OCI-LY7 (cell line): ENCODE measurements around the gene PMF1. TPM values are rescaled to one million over a fixed set of nuclear protein-coding genes. Genes with fewer than 3 reads are reported as not detected.

Source experiments
- BruUV-seq: library from RNA; stranded (reverse); fragments of 400-500 nt; replicated peaks from 2 replicates; lab custom pipeline; 2021; lab: Mats Ljungman, UMichigan
- CTCF ChIA-PET: fragments of 300-600 bp; sonication (Branson Sonifier 250); formaldehyde crosslinking; loops from one replicate; lab custom pipeline; 2022; ENCODE audit warnings: antibody characterized with exemption; ENCODE audit not compliant: unreplicated experiment; lab: Charles Lee
- POLR2A ChIA-PET: fragments of 300-600 bp; sonication (Branson Sonifier 250); formaldehyde crosslinking; loops from one replicate; lab custom pipeline; 2022; ENCODE audit warnings: antibody characterized with exemption; lab: Charles Lee
- DNase-seq: peaks from one replicate; pipeline ENCODE4 v3.0.0-alpha.2; 2015; ENCODE audit warnings: low spot score
- H2AFZ ChIP-seq: fragments of 200-600 bp; sonication (generic), shearing (Covaris generic); 2 replicates; pipeline ENCODE4 v1.6.1; 2014; ENCODE audit warnings: mild to moderate bottlenecking, antibody characterized with exemption, low read length, moderate library complexity
- H3K27ac ChIP-seq: fragments of 200-600 bp; sonication (generic); 2 replicates; pipeline ENCODE4 v1.5.1; 2014; ENCODE audit warnings: mixed run types, low read depth, mild to moderate bottlenecking, moderate library complexity, low read length, inconsistent platforms; ENCODE audit not compliant: poor library complexity, severe bottlenecking
- H3K36me3 ChIP-seq: fragments of 200-600 bp; sonication (generic); 2 replicates; pipeline ENCODE4 v1.6.1; 2014; ENCODE audit warnings: mild to moderate bottlenecking, antibody characterized with exemption, low read length, moderate library complexity, mixed read lengths; ENCODE audit not compliant: insufficient read depth
- H3K4me1 ChIP-seq: fragments of 200-600 bp; sonication (generic); 2 replicates; pipeline ENCODE4 v1.5.1; 2014; ENCODE audit warnings: mild to moderate bottlenecking, low read length; ENCODE audit not compliant: insufficient read depth, poor library complexity, severe bottlenecking
- H3K4me2 ChIP-seq: fragments of 200-600 bp; sonication (generic); 2 replicates; pipeline ENCODE4 v1.6.1; 2014; ENCODE audit warnings: mild to moderate bottlenecking, low read length
- H3K4me3 ChIP-seq: fragments of 200-600 bp; sonication (generic); 2 replicates; pipeline ENCODE4 v1.5.1; 2014; ENCODE audit warnings: mild to moderate bottlenecking, low read depth, low read length; ENCODE audit not compliant: poor library complexity, severe bottlenecking
- H3K79me2 ChIP-seq: fragments of 200-600 bp; sonication (generic); 2 replicates; pipeline ENCODE4 v1.6.1; 2016; ENCODE audit warnings: low read depth, mild to moderate bottlenecking, low read length, moderate library complexity, mixed read lengths; ENCODE audit not compliant: insufficient read depth
- H3K9me2 ChIP-seq: fragments of 200-600 bp; sonication (generic); 2 replicates; pipeline ENCODE4 v1.6.1; 2016; ENCODE audit warnings: mild to moderate bottlenecking, low read length, mixed read lengths; ENCODE audit not compliant: insufficient read depth
- H3K9me3 ChIP-seq: fragments of 200-600 bp; sonication (generic); 2 replicates; pipeline ENCODE4 v1.6.1; 2014; ENCODE audit warnings: mild to moderate bottlenecking, mixed run types, low read length, mixed read lengths
- H4K20me1 ChIP-seq: fragments of 200-600 bp; sonication (generic); 2 replicates; pipeline ENCODE4 v1.6.1; 2014; ENCODE audit warnings: mild to moderate bottlenecking, antibody characterized with exemption, low read length, moderate library complexity, mixed read lengths; ENCODE audit not compliant: insufficient read depth
- CTCF ChIP-seq: fragments of 200-600 bp; sonication (generic); conservative IDR thresholded peaks from 2 replicates; pipeline ENCODE4 v1.5.1; 2014; ENCODE audit warnings: mild to moderate bottlenecking, antibody characterized with exemption, low read length, moderate library complexity, mixed read lengths
- EZH2phosphoT487 ChIP-seq: fragments of 200-600 bp; sonication (generic); IDR thresholded peaks from 2 replicates; pipeline ENCODE4 v1.6.1; 2018; ENCODE audit warnings: low read depth, borderline replicate concordance, mild to moderate bottlenecking, mixed run types, antibody characterized with exemption, low read length, moderate library complexity, mixed read lengths
- intact Hi-C: fragments of 100-400 bp; cut with micrococcal nuclease; formaldehyde crosslinking; loops from one replicate; pipeline ENCODE4 v1.10.0; 2022; ENCODE audit not compliant: unreplicated experiment
- total RNA-seq, 2 experiments: library from RNA; depleted of rRNA in 1 of 2; stranded (reverse); fragments of >200 nt in 1 of 2; shearing (Covaris generic) in 1 of 2; gene quantifications; 2 replicates each; pipeline ENCODE4 v1.2.3, GENCODE V29; 2014 to 2022

PMF1 gene
- total RNA-seq, 2 experiments from 2014 or later, result 67.5 to 82.5 TPM

GRCh38 chr1:156198831-156199349, 13.9 kb upstream of the PMF1 start:
- H3K79me2 ChIP-seq, result peaks cover 41% of the 10 kb centered on the region
- no peak overlapping the region for H2AFZ ChIP-seq
- H4K20me1 ChIP-seq, result peaks cover 7% of the 10 kb centered on the region
- no peak overlapping the region for H3K4me2 ChIP-seq
- BruUV-seq, result no TSS peak
- CTCF ChIA-PET, result no interaction called here
- no peak overlapping the region for H3K27ac ChIP-seq
- POLR2A ChIA-PET, result interaction anchor here (1.5 to 2.4 kb wide), 2 partner anchors 15 to 45 kb away, joined by 4 to 10 read pairs; partner anchors contain the start of gene PMF1
- H3K4me1 ChIP-seq, result peaks cover 17% of the 10 kb centered on the region
- H3K4me3 ChIP-seq, result no peak overlapping the region
- no peaks in the 10 kb centered on the region for H3K9me2 ChIP-seq
- TF ChIP-seq CTCF, result no peak
- TF ChIP-seq EZH2phosphoT487, result no peak
- H3K9me3 ChIP-seq, result no peaks in the 10 kb centered on the region
- DNase-seq, result no peak
- intact Hi-C loops, result no loop called here
- peaks cover 61% of the 10 kb centered on the region for H3K36me3 ChIP-seq

- peaks cover 69% of the 10 kb centered on the region for H3K36me3 ChIP-seq
- no peaks in the 10 kb centered on the region; the same call in 1 of the 2 replicates for H4K20me1 ChIP-seq
- H3K4me2 ChIP-seq, result no peak overlapping the region
- H3K4me1 ChIP-seq, result peaks cover 13% of the 10 kb centered on the region
- no peaks in the 10 kb centered on the region for H3K9me3 ChIP-seq
- CTCF ChIA-PET, result no interaction called here
- H2AFZ ChIP-seq, result no peak overlapping the region
- BruUV-seq, result no TSS peak
- POLR2A ChIA-PET, result interaction anchor here (0.6 to 0.7 kb wide), 3 partner anchors 57 to 1652 kb away, joined by 3 to 10 read pairs (median 4); no protein-coding TSS in a partner anchor
- no peak overlapping the region for H3K27ac ChIP-seq
- no peak for DNase-seq
- no peak overlapping the region for H3K4me3 ChIP-seq
- peaks cover 30% of the 10 kb centered on the region for H3K79me2 ChIP-seq
- intact Hi-C loops, result no loop called here
- no peaks in the 10 kb centered on the region for H3K9me2 ChIP-seq
- TF ChIP-seq EZH2phosphoT487, result no peak
- no peak for TF ChIP-seq CTCF
Observed at GRCh38 chr1:156200044-156200443, 12.8 kb upstream of the PMF1 start.

- intact Hi-C loops, result no loop called here
- no TSS peak for BruUV-seq
- no peak overlapping the region for H3K4me2 ChIP-seq
- H3K4me3 ChIP-seq, result no peak overlapping the region
- TF ChIP-seq CTCF, result no peak
- no peak for TF ChIP-seq EZH2phosphoT487
- no peak overlapping the region for H3K27ac ChIP-seq
- CTCF ChIA-PET, result no interaction called here
- no peaks in the 10 kb centered on the region for H4K20me1 ChIP-seq
- peaks cover 14% of the 10 kb centered on the region; the same call in 1 of the 2 replicates for H3K79me2 ChIP-seq
- H3K36me3 ChIP-seq, result peaks cover 78% of the 10 kb centered on the region
- no peak for DNase-seq
- no peak overlapping the region for H2AFZ ChIP-seq
- POLR2A ChIA-PET, result interaction anchor here (0.6 to 0.7 kb wide), 3 partner anchors 10 to 205 kb away, joined by 3 to 4 read pairs (median 4); partner anchors contain the start of gene SLC25A44
- no peaks in the 10 kb centered on the region for H3K9me2 ChIP-seq
- no peaks in the 10 kb centered on the region for H3K4me1 ChIP-seq
- no peaks in the 10 kb centered on the region for H3K9me3 ChIP-seq
Observed at GRCh38 chr1:156203331-156203730, 9.5 kb upstream of the PMF1 start.
